Cortex of kidney (tissue), 1 donor: Measurements from ENCODE around the gene AGA.

Experiments
- DNase-seq: peaks from one replicate; lab custom pipeline; 2025; lab: John Stamatoyannopoulos, UW

AGA gene

GRCh38 chr4:177441803-177442622 is at the start of gene AGA:
Gene AGA, minus strand, starts transcription at chr4:177442437. Its CDS starts 62 bp downstream, at chr4:177442375.
- DNase-seq: peak; percentile 14

GRCh38 chr4:177492022-177492421 is 49.8 kb upstream of the AGA start:
- DNase-seq: no peak

- no peak for DNase-seq
Measured at GRCh38 chr4:177490769-177491168, 48.5 kb upstream of the AGA start.

- no peak for DNase-seq
Measured at GRCh38 chr4:177489471-177490246, 47.4 kb upstream of the AGA start.

- DNase-seq: no peak
Measured at GRCh38 chr4:177487977-177488376, 45.7 kb upstream of the AGA start.

- DNase-seq: no peak
Measured at GRCh38 chr4:177485528-177485927, 43.3 kb upstream of the AGA start.

- no peak for DNase-seq
Measured at GRCh38 chr4:177484613-177485021, 42.4 kb upstream of the AGA start.

GRCh38 chr4:177483760-177484159 is 41.5 kb upstream of the AGA start:
- DNase-seq: no peak

- DNase-seq: no peak
Measured at GRCh38 chr4:177483271-177483670, 41.0 kb upstream of the AGA start.

- DNase-seq: no peak
Measured at GRCh38 chr4:177482367-177482766, 40.1 kb upstream of the AGA start.

- no peak for DNase-seq
Measured at GRCh38 chr4:177480795-177481194, 38.6 kb upstream of the AGA start.

- DNase-seq: no peak
Measured at GRCh38 chr4:177479063-177479462, 36.8 kb upstream of the AGA start.

GRCh38 chr4:177478496-177478895 is 36.3 kb upstream of the AGA start:
- no peak for DNase-seq

- no peak for DNase-seq
Measured at GRCh38 chr4:177473991-177474390, 31.8 kb upstream of the AGA start.

GRCh38 chr4:177464026-177464425 is 21.8 kb upstream of the AGA start:
- no peak for DNase-seq

- DNase-seq: no peak
Measured at GRCh38 chr4:177461606-177462005, 19.4 kb upstream of the AGA start.

- DNase-seq: no peak
Measured at GRCh38 chr4:177460460-177460859, 18.2 kb upstream of the AGA start.

- no peak for DNase-seq
Measured at GRCh38 chr4:177455561-177455970, 13.3 kb upstream of the AGA start.

GRCh38 chr4:177453116-177453515 is 10.9 kb upstream of the AGA start:
- DNase-seq: no peak

- no peak for DNase-seq
Measured at GRCh38 chr4:177451108-177451500, 8.9 kb upstream of the AGA start.

- no peak for DNase-seq
Measured at GRCh38 chr4:177450426-177451107, 8.3 kb upstream of the AGA start.

- DNase-seq: no peak
Measured at GRCh38 chr4:177448850-177449249, 6.6 kb upstream of the AGA start.
